OCI-M1 (cell line): ENCODE results near the gene CHRNA1.
"Not testable (repeated sequence)": the region's sequence is repeated elsewhere in the genome, so short reads cannot be mapped to it uniquely, and the experiment has no call there.

ENCODE experiments used
- DNase-seq: peaks from one replicate; lab custom pipeline; 2025; lab: John Stamatoyannopoulos, UW

CHRNA1 gene

GRCh38 chr2:174717273-174717672 is 47.0 kb downstream of the CHRNA1 start:
- DNase-seq = peak; percentile 58

- no peak for DNase-seq
Observed at GRCh38 chr2:174716785-174717184, 47.5 kb downstream of the CHRNA1 start.

- DNase-seq = no peak
Observed at GRCh38 chr2:174713686-174714085, 50.6 kb downstream of the CHRNA1 start.

GRCh38 chr2:174711206-174711605 is 53.1 kb downstream of the CHRNA1 start:
- DNase-seq = no peak

GRCh38 chr2:174709416-174710004 is 54.8 kb downstream of the CHRNA1 start:
- DNase-seq = not testable (repeated sequence)

- DNase-seq = no peak
Observed at GRCh38 chr2:174708713-174709112, 55.6 kb downstream of the CHRNA1 start.

- DNase-seq = no peak
Observed at GRCh38 chr2:174705321-174705720, 59.0 kb downstream of the CHRNA1 start.

GRCh38 chr2:174704642-174705041 is 59.6 kb downstream of the CHRNA1 start:
- no peak for DNase-seq

- DNase-seq = peak; percentile 11
Observed at GRCh38 chr2:174704061-174704460, 60.2 kb downstream of the CHRNA1 start.

- DNase-seq = no peak
Observed at GRCh38 chr2:174703430-174703829, 60.8 kb downstream of the CHRNA1 start.

- DNase-seq = no peak
Observed at GRCh38 chr2:174702541-174702940, 61.7 kb downstream of the CHRNA1 start.

GRCh38 chr2:174699993-174700766 is 64.1 kb downstream of the CHRNA1 start:
- peak; percentile 64 for DNase-seq
